Hepatic stellate cell (primary cell): ENCODE measurements around the gene PKHD1.

Experiments used
- DNase-seq: peaks from one replicate; pipeline ENCODE4 v3.0.0; 2011; ENCODE audit warnings: low spot score

Gene PKHD1

DNA sequence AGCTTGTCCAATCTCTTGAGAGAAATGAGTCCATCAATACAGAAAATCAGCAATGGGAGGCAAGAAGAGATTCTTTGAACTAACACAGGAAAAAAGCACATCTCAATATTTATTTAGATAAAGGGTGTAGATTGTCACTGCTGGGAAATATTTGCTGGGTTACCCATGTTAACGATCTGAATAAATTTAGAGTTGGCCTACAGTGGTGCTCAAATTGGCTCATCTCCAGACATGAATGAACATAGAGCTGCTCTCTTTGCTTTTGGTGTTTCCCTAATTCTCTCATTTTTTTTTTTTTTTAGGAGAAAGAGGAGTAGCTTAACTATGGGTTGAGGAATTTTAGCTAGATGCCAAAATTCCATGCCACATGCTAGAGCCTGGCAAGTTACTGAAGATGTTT, 471.2 kb downstream of the PKHD1 start:
- DNase-seq: no peak

GRCh38 chr6:51614725-51615124, 472.7 kb downstream of the PKHD1 start:
- DNase-seq: no peak

- no peak for DNase-seq
Measured at GRCh38 chr6:51613558-51613957, 473.9 kb downstream of the PKHD1 start.

DNA sequence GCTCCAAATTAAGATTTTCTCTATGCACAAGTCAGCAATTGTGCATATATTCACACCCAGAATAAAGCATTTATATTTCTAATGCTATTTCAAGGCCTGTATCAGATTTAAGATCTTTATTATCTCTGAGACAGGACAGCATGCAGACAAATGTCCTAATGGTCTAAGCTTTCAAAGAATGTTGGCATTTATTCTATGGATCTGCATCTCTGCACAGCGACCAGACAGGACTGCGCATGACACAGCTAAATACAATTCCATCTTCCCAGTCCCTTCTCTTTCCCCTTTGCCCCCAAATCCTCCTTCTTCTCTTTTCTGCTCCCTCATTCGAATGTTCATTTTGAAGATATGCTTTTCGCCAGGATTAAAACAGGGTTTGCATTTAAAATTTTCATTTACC, 478.5 kb downstream of the PKHD1 start:
- no peak for DNase-seq

DNA sequence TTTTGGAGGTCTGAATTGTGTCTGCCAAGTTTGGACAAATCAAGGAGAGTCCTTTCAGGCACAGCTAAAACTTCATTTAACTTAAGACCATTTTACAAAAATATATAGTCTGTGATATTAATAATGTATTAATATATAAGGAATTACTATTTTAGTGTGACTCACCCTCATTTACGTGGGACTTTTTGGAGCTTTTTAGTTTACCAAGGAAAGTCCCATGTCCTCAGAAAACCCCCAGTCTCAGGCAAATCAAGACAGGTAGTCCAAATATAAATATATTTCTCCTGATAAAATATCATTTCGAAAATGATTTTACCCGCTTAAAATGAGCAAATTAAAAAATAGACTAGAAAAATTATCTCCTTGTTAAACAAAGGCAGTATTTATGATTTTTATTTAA, 479.0 kb downstream of the PKHD1 start:
- no peak for DNase-seq

DNA sequence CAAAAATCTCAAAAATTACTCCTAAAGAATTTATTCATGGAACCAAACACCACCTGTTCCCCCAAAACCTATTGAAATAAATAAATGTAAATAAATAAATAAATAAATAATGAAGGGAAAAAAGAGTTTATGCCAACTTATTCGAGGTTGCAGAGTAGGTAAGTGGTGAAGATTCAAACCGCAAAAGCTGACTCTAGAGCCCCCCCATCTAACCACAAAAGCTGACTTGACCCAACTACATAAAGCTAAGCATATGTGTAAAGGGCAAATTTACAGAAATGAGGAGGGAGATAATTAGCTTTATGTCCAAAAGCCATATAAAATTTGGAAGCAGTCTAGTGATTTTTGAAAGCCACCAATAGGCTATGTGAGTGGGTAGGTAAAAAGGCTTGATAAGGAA, 486.9 kb downstream of the PKHD1 start:
- no peak for DNase-seq

- no peak for DNase-seq
Measured at GRCh38 chr6:51598171-51598570, 489.2 kb downstream of the PKHD1 start.

DNA sequence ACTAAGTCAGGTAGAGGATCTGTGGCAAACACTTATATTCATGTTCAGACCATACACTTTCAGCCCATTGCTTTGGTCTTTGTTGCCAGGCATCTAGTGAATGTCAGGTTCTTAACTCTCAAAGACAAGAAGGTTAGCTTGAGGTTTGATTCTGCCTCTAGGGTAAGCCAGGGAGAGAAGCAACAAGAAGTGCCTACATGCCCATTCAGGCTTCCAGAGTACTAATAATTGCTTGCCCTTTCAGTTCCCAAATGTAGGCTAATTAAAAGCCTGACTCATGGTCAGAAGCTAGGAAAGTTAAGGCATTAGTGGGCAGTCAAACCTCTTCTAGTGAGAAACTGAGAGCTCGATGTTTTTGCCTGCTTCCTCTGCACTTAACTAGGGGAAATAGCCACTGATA, 492.4 kb downstream of the PKHD1 start:
- no peak for DNase-seq

DNA sequence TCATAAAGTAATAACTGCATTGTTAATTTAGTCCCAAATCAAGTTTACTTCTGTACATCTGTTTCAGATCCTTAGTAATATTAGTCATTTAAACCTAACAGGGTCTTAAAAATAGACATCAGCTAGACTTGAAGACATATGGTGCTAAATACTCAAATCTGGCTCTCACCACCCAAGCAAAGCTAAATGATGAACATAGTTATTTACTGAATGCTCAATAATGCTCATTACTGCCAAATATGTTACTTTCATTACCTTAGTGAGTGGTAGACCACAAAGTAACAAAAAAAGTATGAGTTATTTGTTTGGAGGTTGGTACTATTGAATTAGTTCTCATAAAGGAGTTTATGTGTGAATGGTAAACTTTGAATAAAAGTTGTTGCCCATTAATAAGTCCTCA, 502.1 kb downstream of the PKHD1 start:
- no peak for DNase-seq

GRCh38 chr6:51584163-51584562, 503.2 kb downstream of the PKHD1 start:
- no peak for DNase-seq

GRCh38 chr6:51578994-51579393, 508.4 kb downstream of the PKHD1 start:
- no peak for DNase-seq

GRCh38 chr6:51578362-51578761, 509.1 kb downstream of the PKHD1 start:
- DNase-seq: no peak

GRCh38 chr6:51574040-51574439, 513.4 kb downstream of the PKHD1 start:
- no peak for DNase-seq

GRCh38 chr6:51571168-51571567, 516.2 kb downstream of the PKHD1 start:
- DNase-seq: no peak

GRCh38 chr6:51570168-51570921, 517.1 kb downstream of the PKHD1 start:
- no peak for DNase-seq

- no peak for DNase-seq
Measured at GRCh38 chr6:51569594-51569993, 517.8 kb downstream of the PKHD1 start.

GRCh38 chr6:51568771-51569170, 518.6 kb downstream of the PKHD1 start:
- DNase-seq: no peak

- no peak for DNase-seq
Measured at GRCh38 chr6:51565472-51565871, 521.9 kb downstream of the PKHD1 start.
